ENCODE measurements around the gene DNAL4. TPM values are rescaled to one million over a fixed set of nuclear protein-coding genes. Genes with fewer than 3 reads are reported as not detected.

DNAL4 gene
- total RNA-seq, 2 donors from 2014 or later: 24.8 to 29.8 TPM

GRCh38 chr22:38823076-38823475, 29.1 kb upstream of the DNAL4 start:
- Mint-ChIP-seq H3K27me3 (ENCODE audit: insufficient read depth) (peaks cover 18% of the 10 kb centered on the region), H3K4me1 (no peaks in the 10 kb centered on the region), H3K27ac (no peak overlapping the region), H3K4me3 (no peak overlapping the region), H3K9me3 (no peaks in the 10 kb centered on the region), H3K36me3 (ENCODE audit: low read depth) (no peaks in the 10 kb centered on the region)
- Histone ChIP-seq H3K4me3 (ENCODE audit: low read length) (no peak overlapping the region), H3K9me3 (ENCODE audit: control insufficient read depth, low read length) (no peaks in the 10 kb centered on the region), H3K27ac (ENCODE audit: low read depth, low read length) (no peak overlapping the region), H3K9ac (ENCODE audit: extremely low read depth, low read length, poor library complexity, severe bottlenecking) (no peak overlapping the region), H3K27me3 (ENCODE audit: control insufficient read depth, insufficient read depth, low read length, poor library complexity, severe bottlenecking) (peaks cover 12% of the 10 kb centered on the region), H3K4me1 (ENCODE audit: control insufficient read depth, insufficient read depth, low read length) (no peaks in the 10 kb centered on the region), H3K36me3 (ENCODE audit: control insufficient read depth, insufficient read depth, low read length) (no peaks in the 10 kb centered on the region)
- DNase-seq: no peak
- no peak for TF ChIP-seq CTCF (conservative IDR thresholded peaks at IDR 0.05)
- 90 to 100% methylated on average over 2 to 4 of the region's 4 CpGs for WGBS, 2 experiments (ENCODE audit: insufficient coverage in 1 of 2, insufficient read length in 1 of 2)

GRCh38 chr22:38820020-38820419, 26.1 kb upstream of the DNAL4 start:
- Histone ChIP-seq H3K9me3 (ENCODE audit: control insufficient read depth, low read length) (no peaks in the 10 kb centered on the region), H3K4me1 (ENCODE audit: control insufficient read depth, insufficient read depth, low read length) (no peaks in the 10 kb centered on the region), H3K4me3 (ENCODE audit: low read length) (no peak overlapping the region), H3K27me3 (ENCODE audit: control insufficient read depth, insufficient read depth, low read length, poor library complexity, severe bottlenecking) (peaks cover 12% of the 10 kb centered on the region), H3K36me3 (ENCODE audit: control insufficient read depth, insufficient read depth, low read length) (no peaks in the 10 kb centered on the region), H3K27ac (ENCODE audit: low read depth, low read length) (no peak overlapping the region), H3K9ac (ENCODE audit: extremely low read depth, low read length, poor library complexity, severe bottlenecking) (no peak overlapping the region)
- Mint-ChIP-seq H3K9me3 (no peaks in the 10 kb centered on the region), H3K4me1 (peaks cover 2% of the 10 kb centered on the region), H3K4me3 (no peak overlapping the region), H3K27me3 (ENCODE audit: insufficient read depth) (peaks cover 32% of the 10 kb centered on the region), H3K27ac (no peak overlapping the region), H3K36me3 (ENCODE audit: low read depth) (no peaks in the 10 kb centered on the region)
- 76 to 89% methylated on average over 7 to 8 of the region's 8 CpGs for WGBS, 2 experiments (ENCODE audit: insufficient coverage in 1 of 2, insufficient read length in 1 of 2)
- no peak for TF ChIP-seq CTCF (conservative IDR thresholded peaks at IDR 0.05)
- no peak for DNase-seq

- H3K4me3 Mint-ChIP-seq: no peak overlapping the region
- H3K9me3 Mint-ChIP-seq: no peaks in the 10 kb centered on the region
- H3K27ac Mint-ChIP-seq: no peak overlapping the region
- DNase-seq: no peak
- WGBS, 2 experiments (ENCODE audit: insufficient coverage in 1 of 2, insufficient read length in 1 of 2): 79 to 83% methylated on average over 9 to 10 of the region's 10 CpGs
- no peaks in the 10 kb centered on the region for H3K4me1 ChIP-seq (ENCODE audit: control insufficient read depth, insufficient read depth, low read length)
- H3K36me3 ChIP-seq (ENCODE audit: control insufficient read depth, insufficient read depth, low read length): no peaks in the 10 kb centered on the region
- peaks cover 2% of the 10 kb centered on the region for H3K4me1 Mint-ChIP-seq
- H3K27me3 ChIP-seq (ENCODE audit: control insufficient read depth, insufficient read depth, low read length, poor library complexity, severe bottlenecking): peaks cover 12% of the 10 kb centered on the region
- no peak for TF ChIP-seq CTCF (conservative IDR thresholded peaks at IDR 0.05)
- no peak overlapping the region for H3K9ac ChIP-seq (ENCODE audit: extremely low read depth, low read length, poor library complexity, severe bottlenecking)
- H3K36me3 Mint-ChIP-seq (ENCODE audit: low read depth): no peaks in the 10 kb centered on the region
- peaks cover 35% of the 10 kb centered on the region for H3K27me3 Mint-ChIP-seq (ENCODE audit: insufficient read depth)
- no peak overlapping the region for H3K27ac ChIP-seq (ENCODE audit: low read depth, low read length)
- no peak overlapping the region for H3K4me3 ChIP-seq (ENCODE audit: low read length)
- H3K9me3 ChIP-seq (ENCODE audit: control insufficient read depth, low read length): no peaks in the 10 kb centered on the region
Measured at GRCh38 chr22:38819387-38819940, 25.5 kb upstream of the DNAL4 start.

Data from endodermal cell (in vitro differentiated cells).